Activated naive CD4-positive, alpha-beta T cell (primary cell): ENCODE data around the gene MRPL19.
"Not testable (repeated sequence)": the region's sequence is repeated elsewhere in the genome, so short reads cannot be mapped to it uniquely, and the experiment has no call there.

Experiments
- DNase-seq, 4 experiments: peaks; one replicate each; lab custom pipeline; 2025; lab: John Stamatoyannopoulos, UW

Gene MRPL19

GRCh38 chr2:75667884-75668283, 21.3 kb downstream of the MRPL19 start:
- DNase-seq = no peak

- not testable (repeated sequence) for DNase-seq
These were observed 28.8 kb downstream of the MRPL19 start for GRCh38 chr2:75675423-75675822.

GRCh38 chr2:75675908-75676307, 29.3 kb downstream of the MRPL19 start:
- no peak for DNase-seq

GRCh38 chr2:75676464-75676863, 29.9 kb downstream of the MRPL19 start:
- no peak for DNase-seq

- no peak for DNase-seq
These were observed 33.0 kb downstream of the MRPL19 start for GRCh38 chr2:75679556-75679955.

- DNase-seq = no peak
These were observed 33.8 kb downstream of the MRPL19 start for GRCh38 chr2:75680402-75680801.

GRCh38 chr2:75683430-75683829, 36.8 kb downstream of the MRPL19 start:
- DNase-seq = not testable (repeated sequence)

GRCh38 chr2:75688196-75688595, 41.6 kb downstream of the MRPL19 start:
- no peak for DNase-seq

- no peak for DNase-seq
These were observed 52.3 kb downstream of the MRPL19 start for GRCh38 chr2:75698918-75699317.

- DNase-seq = no peak
These were observed 56.0 kb downstream of the MRPL19 start for GRCh38 chr2:75702593-75702992.

GRCh38 chr2:75703589-75704287, 57.2 kb downstream of the MRPL19 start:
- no peak for DNase-seq

GRCh38 chr2:75705921-75706320, 59.3 kb downstream of the MRPL19 start:
- DNase-seq = no peak

- DNase-seq = no peak
These were observed 61.3 kb downstream of the MRPL19 start for GRCh38 chr2:75707901-75708300.

- DNase-seq = no peak
These were observed 62.7 kb downstream of the MRPL19 start for GRCh38 chr2:75709297-75709696.

GRCh38 chr2:75710220-75710576, 63.6 kb downstream of the MRPL19 start:
- DNase-seq = no peak

GRCh38 chr2:75710577-75711253, 64.1 kb downstream of the MRPL19 start, which contains the start of gene GCFC2:
GCFC2 (minus strand) TSS chr2:75710915; CDS start chr2:75710855, 60 bp downstream.
- peak; percentile 72 to 82 (median 77) for DNase-seq

GRCh38 chr2:75711590-75711989, 65.0 kb downstream of the MRPL19 start:
- not testable (repeated sequence) for DNase-seq

- DNase-seq = no peak
These were observed 69.8 kb downstream of the MRPL19 start for GRCh38 chr2:75716406-75716805.

- DNase-seq = no peak
These were observed 73.0 kb downstream of the MRPL19 start for GRCh38 chr2:75719616-75720015.

GRCh38 chr2:75720525-75720924, 73.9 kb downstream of the MRPL19 start:
- DNase-seq = no peak

- no peak for DNase-seq
These were observed 76.1 kb downstream of the MRPL19 start for GRCh38 chr2:75722687-75723086.

GRCh38 chr2:75728614-75729419, 82.2 kb downstream of the MRPL19 start:
- DNase-seq = no peak

GRCh38 chr2:75729861-75730260, 83.3 kb downstream of the MRPL19 start:
- DNase-seq = no peak
